ENCODE data around the gene PCDHGB2.
"Not testable (repeated sequence)": the region's sequence is repeated elsewhere in the genome, so short reads cannot be mapped to it uniquely, and the experiment has no call there.

PCDHGB2 gene

DNA sequence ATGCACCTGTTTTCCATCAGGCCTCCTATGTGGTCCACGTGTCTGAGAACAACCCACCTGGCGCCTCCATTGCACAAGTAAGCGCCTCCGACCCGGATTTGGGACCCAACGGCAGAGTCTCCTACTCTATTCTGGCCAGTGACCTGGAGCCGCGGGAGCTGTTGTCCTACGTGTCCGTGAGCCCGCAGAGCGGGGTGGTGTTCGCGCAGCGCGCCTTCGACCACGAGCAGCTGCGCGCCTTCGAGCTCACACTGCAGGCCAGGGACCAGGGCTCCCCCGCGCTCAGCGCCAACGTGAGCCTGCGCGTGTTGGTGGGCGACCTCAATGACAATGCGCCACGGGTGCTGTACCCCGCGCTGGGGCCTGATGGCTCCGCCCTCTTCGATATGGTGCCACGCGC is 8.2 kb upstream of the PCDHGB2 start:
- no peak for DNase-seq

DNA sequence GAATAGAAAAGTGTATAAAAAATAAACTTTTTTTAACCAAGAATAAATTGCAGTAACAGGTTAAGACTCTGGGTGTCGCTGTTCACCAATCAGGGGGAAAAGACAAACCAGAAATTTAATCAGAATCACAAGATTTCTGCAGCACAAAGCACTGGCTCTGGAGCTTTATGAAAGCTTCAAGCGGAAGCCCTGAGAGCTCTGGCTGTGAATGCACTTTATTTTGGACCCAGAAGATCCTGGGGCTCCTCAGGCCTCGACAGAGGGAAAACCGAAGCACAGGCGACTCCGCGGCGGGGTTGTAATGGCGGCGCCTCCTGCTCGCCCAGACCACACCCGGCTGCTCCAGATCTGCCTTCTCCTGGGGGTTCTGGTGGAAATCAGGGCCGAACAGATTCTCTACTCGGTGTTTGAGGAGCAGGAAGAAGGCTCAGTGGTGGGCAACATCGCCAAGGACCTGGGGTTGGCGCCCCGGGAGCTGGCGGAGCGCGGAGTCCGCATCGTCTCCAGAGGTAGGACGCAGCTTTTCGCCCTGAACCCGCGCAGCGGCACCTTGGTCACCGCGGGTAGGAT is 4.8 kb upstream of the PCDHGB2 start, which contains the start of gene PCDHGA4:
Gene PCDHGA4, plus strand, starts transcription at position 122 of the 570 bp plus-strand sequence. Its CDS starts 87 bp downstream, at position 209.
- DNase-seq = peak in 1 of 3 donors; percentile 11

DNA sequence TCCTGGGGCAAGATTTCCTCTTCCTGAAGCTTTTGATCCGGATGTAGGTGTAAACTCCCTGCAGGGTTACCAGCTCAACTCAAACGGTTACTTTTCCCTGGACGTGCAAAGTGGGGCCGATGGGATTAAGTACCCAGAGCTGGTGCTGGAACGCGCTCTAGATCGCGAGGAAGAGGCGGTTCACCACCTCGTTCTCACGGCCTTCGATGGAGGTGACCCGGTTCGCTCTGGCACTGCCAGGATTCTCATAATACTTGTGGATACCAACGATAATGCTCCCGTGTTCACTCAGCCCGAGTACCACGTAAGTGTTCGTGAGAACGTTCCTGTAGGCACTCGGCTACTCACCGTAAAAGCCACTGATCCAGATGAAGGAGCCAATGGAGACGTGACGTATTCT is 4.2 kb upstream of the PCDHGB2 start:
- DNase-seq = no peak

DNA sequence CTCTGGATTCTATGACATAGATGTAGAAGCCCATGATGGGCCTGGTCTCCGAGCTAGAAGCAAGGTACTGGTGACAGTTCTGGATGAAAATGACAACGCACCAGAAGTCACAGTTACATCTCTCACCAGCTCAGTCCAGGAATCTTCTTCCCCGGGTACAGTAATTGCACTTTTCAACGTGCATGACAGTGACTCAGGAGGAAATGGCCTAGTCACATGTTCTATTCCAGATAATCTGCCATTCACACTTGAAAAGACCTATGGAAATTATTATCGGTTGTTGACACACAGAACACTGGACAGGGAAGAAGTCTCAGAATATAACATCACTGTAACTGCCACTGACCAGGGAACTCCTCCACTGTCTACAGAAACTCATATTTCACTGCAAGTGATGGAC is 3.7 kb upstream of the PCDHGB2 start:
- DNase-seq = no peak

DNA sequence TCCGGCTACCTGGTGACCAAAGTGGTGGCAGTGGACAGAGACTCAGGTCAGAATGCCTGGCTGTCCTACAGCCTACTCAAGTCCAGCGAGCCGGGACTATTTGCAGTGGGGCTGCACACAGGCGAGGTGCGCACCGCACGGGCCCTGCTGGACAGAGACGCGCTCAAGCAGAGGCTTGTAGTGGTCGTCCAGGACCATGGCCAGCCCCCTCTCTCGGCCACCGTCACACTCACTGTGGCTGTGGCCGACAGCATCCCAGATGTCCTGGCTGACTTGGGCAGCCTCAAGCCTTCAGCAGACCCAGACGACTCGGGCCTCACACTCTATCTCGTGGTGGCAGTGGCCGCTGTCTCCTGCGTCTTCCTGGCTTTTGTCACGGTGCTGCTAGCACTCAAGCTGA is 2.8 kb upstream of the PCDHGB2 start:
- no peak for DNase-seq

DNA sequence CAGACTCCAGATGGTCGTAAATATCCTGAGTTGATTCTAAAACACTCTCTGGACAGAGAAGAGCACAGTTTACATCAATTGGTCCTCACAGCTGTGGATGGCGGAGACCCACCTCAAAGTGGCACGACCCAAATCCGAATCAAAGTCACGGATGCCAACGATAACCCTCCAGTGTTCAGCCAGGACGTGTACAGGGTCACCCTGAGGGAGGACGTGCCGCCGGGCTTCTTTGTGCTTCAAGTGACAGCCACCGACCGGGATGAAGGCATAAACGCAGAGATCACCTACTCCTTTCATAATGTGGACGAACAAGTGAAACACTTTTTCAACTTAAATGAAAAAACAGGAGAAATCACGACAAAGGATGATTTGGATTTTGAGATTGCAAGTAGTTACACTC is 891 bp downstream of the PCDHGB2 start:
- DNase-seq = no peak

DNA sequence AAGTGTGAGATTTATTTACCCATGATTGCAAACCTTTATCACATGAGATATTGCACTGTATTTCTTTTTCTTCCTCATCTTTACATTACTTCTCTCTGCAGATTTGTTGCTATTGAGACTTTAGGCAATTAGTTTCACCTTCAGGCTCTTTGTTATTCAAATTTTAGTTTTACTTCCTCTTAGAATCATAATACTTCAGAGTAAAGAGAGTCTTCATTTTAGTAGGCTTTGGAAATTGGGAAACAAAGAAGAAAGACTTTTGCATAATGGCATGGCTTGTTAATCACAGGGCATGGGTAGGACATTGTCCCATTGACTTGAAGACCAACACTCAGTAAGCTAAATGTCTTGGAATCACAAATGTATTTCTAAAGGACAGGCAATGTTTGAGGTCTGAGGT is 2.9 kb downstream of the PCDHGB2 start:
- no peak for DNase-seq

DNA sequence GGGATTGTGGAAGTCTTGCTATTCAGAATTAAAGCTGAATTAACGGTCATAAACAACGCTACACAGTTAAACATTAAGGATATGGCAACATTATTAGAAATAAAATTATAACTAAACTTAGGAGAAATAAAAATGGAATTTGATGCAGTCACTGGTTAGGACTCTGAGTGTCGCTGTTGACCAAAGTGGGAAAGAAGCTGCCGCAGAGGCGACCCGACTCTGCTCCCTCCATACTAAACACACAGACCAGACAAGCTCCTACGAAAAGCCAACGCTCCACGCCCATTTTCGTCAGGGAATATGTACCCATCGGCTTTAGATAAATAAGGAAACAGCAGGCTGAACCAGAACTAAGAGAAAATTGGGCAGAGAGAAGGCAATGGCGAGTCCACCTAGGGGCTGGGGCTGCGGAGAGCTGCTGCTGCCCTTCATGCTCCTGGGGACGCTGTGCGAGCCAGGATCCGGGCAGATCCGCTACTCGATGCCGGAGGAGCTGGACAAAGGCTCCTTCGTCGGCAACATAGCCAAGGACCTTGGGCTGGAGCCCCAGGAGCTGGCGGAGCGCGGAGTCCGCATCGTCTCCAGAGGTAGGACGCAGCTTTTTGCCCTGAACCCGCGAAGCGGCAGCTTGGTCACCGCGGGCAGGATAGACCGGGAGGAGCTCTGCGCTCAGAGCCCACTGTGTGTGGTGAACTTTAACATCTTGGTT is 4.3 kb downstream of the PCDHGB2 start, which contains the start of gene PCDHGA5:
Gene PCDHGA5, plus strand, starts transcription at position 211 of the 709 bp plus-strand sequence. Its CDS starts 169 bp downstream, at position 380.
- DNase-seq = no peak

DNA sequence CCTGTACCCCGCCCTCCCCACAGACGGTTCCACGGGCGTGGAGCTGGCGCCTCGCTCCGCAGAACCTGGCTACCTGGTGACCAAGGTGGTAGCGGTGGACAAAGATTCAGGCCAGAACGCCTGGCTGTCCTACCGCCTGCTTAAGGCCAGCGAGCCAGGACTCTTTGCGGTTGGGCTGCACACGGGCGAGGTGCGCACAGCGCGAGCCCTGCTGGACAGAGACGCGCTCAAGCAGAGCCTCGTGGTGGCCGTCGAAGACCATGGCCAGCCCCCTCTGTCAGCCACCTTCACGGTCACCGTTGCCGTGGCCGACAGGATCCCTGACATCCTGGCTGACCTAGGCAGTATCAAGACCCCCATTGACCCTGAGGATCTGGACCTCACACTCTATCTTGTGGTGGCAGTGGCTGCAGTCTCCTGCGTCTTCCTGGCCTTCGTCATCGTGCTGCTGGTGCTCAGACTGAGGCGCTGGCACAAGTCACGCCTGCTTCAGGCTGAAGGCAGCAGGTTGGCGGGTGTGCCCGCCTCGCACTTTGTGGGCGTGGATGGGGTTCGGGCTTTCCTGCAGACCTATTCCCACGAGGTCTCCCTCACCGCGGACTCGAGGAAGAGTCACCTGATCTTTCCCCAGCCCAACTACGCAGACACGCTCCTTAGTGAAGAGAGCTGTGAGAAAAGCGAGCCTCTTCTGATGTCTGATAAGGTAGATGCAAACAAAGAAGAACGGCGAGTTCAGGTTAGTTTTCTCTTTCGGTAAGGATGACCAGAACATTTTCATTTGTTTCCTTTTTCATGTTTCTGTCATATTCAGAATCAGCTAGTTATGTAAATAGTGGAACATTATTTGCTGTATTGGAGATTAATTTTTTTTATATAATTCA is 6.5 kb downstream of the PCDHGB2 start:
- DNase-seq = no peak

DNA sequence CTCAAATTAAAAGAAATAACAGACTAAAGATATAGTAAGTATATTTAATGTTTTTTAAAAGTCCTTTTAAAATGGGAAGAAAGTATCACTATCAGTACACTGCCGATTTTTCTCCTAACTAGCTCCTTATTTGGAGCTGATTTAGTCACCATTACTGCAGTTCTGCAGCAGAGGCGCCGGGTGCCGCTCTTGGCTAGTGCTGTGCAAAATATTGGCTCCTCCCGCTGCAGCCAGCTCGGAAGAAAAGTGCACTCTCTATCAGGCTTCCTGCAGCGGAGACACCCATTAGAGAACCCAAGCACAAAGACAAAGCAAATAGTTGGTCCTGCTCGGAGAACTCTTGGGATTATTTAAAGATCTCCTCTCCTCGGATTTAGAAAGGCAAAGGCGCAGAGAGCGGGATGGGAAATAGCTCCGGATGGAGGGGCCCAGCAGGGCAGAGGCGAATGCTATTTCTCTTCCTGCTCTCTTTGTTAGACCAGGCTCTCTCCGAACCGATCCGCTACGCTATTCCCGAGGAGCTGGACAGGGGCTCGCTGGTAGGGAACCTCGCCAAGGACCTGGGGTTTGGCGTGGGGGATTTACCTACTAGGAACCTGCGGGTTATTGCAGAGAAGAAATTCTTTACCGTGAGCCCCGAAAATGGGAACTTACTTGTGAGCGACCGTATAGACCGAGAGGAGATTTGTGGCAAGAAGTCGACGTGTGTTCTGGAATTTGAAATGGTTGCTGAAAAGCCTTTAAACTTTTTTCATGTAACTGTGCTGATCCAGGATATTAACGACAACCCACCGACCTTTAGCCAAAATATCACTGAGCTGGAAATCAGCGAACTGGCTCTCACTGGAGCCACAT is 10.4 kb downstream of the PCDHGB2 start, which contains the start of gene PCDHGB3:
Gene PCDHGB3, plus strand, starts transcription at position 249 of the 855 bp plus-strand sequence. Its CDS starts 153 bp downstream, at position 402.
- peak; percentile 34 to 51 (median 39) for DNase-seq

DNA sequence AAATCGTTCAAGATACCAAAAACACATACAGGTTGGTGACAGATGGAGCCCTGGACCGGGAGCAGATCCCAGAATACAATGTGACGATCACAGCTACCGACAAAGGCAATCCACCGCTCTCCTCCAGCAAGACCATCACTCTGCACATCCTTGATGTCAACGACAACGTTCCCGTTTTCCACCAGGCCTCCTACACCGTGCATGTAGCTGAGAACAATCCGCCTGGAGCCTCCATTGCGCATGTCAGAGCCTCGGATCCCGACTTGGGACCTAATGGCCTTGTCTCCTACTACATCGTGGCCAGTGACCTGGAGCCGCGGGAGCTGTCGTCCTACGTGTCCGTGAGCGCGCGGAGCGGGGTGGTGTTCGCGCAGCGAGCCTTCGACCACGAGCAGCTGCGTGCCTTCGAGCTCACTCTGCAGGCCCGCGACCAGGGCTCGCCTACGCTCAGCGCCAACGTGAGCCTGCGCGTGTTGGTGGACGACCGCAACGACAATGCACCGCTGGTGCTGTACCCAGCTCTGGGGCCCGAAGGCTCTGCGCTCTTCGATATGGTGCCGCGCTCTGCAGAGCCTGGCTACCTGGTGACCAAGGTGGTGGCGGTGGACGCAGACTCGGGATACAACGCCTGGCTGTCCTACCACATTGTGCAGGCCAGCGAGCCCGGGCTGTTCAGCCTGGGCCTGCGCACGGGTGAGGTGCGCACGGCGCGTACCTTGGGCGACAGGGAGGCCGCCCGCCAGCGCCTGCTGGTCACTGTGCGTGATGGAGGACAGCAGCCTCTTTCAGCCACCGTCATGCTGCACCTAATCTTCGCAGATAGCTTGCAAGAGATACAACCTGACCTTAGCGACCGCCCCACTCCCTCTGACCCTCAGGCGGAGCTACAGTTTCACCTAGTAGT is 12.0 kb downstream of the PCDHGB2 start:
- no peak for DNase-seq

DNA sequence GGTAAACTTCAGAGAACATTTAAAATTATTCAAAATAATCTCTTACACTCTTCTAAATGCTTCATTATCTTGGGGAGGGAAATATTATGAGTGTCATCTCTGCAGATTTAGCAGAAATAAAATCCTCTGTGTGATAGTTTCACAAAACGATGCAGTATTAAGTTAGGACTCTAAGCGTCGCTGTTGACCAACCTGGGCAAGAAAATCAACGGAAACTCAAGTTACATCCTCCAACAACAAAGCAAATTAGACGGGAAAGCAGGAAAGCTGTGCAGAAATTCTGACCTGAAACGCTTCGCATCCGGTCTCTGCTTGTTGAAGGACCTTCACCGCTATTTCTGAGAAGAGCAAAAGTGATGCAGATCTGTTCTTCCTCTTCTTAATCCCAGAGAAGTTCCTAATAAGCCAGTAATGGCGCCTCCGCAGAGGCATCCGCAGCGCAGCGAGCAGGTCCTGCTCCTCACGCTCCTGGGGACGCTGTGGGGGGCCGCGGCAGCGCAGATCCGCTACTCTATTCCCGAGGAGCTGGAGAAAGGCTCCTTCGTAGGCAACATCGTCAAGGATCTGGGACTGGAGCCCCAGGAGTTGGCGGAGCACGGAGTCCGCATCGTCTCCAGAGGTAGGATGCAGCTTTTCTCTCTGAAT is 14.0 kb downstream of the PCDHGB2 start, which contains the start of gene PCDHGA6:
Gene PCDHGA6, plus strand, starts transcription at position 219 of the 645 bp plus-strand sequence. Its CDS starts 193 bp downstream, at position 412.
- DNase-seq = no peak

DNA sequence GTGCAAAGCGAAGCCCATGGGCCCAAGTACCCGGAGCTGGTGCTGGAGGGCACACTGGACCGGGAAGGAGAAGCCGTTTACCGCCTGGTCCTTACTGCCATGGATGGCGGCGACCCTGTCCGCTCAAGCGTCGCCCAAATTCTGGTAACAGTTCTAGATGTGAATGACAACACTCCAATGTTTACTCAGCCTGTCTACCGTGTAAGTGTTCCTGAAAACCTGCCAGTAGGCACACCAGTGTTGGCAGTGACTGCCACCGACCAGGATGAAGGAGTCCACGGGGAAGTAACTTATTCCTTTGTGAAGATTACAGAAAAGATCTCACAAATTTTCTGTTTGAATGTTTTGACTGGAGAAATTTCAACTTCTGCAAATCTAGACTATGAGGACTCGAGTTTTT is 14.8 kb downstream of the PCDHGB2 start:
- DNase-seq = no peak

DNA sequence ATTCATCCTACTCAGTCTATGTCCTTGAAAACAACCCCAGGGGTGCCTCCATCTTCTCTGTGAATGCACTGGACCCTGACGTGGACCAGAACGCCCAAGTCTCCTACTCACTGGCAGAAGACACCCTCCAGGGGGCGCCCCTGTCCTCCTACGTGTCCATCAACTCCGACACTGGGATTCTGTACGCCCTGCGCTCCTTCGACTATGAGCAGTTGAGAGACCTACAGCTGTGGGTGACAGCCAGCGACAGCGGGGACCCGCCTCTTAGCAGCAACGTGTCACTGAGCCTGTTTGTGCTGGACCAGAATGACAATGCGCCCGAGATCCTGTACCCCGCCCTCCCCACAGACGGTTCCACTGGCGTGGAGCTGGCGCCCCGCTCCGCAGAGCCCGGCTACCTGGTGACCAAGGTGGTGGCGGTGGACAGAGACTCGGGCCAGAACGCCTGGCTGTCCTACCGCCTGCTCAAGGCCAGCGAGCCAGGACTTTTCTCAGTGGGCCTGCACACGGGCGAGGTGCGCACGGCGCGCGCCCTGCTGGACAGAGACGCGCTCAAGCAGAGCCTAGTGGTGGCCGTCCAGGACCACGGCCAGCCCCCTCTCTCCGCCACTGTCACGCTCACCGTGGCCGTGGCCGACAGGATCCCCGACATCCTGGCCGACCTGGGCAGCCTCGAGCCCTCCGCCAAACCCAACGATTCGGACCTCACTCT is 15.8 kb downstream of the PCDHGB2 start:
- not testable (repeated sequence) for DNase-seq

DNA sequence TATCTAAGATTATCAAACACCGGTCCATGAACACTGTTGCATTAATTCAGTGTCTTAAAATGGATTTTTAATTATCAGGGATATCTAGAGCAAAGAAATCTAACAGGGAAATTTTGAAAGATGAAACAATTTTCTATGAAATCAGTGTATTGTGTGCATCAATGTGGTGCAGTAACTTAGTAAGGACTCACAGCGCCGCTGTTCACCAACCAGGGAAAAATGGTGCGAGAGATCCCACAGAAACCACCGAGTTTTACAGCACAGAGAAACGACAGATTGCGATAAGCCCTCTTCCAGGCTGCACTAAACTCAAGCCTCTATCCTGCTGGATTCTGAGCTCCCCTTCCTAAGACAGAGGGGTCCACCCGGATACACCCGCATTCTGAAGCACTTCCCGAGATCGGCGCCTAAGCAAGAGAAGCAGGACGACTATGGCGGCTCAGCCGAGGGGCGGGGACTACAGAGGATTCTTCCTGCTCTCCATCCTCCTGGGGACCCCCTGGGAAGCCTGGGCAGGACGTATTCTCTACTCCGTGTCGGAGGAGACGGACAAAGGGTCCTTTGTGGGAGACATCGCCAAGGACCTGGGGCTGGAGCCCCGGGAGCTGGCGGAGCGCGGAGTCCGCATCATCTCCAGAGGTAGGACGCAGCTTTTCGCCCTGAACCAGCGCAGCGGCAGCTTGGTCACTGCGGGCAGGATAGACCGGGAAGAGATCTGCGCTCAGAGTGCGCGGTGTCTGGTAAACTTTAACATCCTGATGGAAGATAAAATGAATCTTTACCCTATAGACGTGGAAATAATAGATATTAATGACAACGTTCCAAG is 22.9 kb downstream of the PCDHGB2 start, which contains the start of gene PCDHGA7:
Gene PCDHGA7, plus strand, starts transcription at position 274 of the 826 bp plus-strand sequence. Its CDS starts 158 bp downstream, at position 432.
- DNase-seq = peak in 1 of 3 donors; percentile 7

DNA sequence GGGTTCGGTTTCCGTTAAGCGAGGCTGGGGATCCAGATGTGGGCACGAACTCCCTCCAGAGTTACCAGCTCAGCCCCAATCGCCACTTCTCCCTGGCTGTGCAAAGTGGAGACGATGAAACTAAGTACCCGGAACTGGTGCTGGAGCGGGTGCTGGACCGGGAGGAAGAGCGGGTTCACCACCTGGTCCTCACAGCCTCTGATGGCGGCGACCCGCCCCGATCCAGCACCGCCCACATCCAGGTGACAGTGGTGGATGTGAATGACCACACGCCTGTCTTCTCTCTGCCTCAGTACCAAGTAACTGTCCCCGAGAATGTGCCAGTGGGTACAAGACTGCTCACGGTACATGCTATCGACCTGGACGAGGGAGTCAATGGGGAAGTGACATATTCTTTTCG is 23.6 kb downstream of the PCDHGB2 start:
- DNase-seq = no peak

DNA sequence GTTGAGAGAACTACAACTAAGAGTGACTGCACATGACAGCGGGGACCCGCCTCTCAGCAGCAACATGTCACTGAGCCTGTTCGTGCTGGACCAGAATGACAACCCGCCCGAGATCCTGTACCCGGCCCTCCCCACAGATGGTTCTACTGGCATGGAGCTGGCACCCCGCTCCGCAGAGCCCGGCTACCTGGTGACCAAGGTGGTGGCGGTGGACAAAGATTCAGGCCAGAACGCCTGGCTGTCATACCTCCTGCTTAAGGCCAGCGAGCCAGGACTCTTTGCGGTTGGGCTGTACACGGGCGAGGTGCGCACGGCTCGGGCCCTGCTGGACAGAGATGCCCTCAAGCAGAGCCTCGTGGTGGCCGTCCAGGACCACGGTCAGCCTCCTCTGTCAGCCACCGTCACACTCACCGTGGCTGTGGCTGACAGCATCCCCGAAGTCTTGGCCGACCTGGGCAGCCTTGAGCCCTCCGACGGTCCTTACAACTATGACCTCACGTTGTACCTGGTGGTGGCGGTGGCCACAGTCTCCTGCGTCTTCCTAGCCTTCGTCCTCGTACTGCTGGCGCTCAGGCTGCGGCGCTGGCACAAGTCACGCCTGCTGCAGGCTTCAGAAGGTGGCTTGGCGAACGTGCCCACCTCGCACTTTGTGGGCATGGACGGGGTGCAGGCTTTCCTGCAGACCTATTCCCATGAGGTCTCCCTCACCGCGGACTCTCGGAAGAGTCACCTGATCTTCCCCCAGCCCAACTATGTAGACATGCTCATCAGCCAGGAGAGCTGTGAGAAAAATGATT is 24.9 kb downstream of the PCDHGB2 start:
- no peak for DNase-seq
